NCI-H2171 (cell line): Measurements from ENCODE around the gene PRKCG.
"Not testable (repeated sequence)": the region's sequence is repeated elsewhere in the genome, so short reads cannot be mapped to it uniquely, and the experiment has no call there.

Experiments used
- DNase-seq: peaks from one replicate; lab custom pipeline; 2025; lab: John Stamatoyannopoulos, UW

PRKCG gene

DNA sequence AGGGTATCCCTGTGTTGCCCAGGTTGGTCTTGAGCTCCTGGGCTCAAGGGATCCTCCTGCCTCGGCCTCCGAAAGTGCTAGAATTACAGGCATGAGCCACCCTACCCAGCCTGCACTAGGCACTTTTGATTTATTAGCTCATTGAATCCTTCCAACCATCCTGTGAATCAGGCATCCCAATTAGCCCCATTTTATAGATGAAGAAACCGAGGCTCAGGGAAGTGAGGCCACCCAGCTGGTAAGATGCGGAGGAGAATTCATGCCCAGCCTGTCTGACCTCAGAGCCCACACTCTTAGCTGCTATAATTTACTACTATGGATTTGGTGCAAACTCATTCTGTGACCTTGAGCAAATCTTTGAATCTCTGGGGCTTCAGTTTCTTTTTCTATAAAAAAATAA is 62.9 kb downstream of the PRKCG start:
- no peak for DNase-seq

- DNase-seq, result no peak
These were observed 63.4 kb downstream of the PRKCG start for GRCh38 chr19:53945441-53945840.

DNA sequence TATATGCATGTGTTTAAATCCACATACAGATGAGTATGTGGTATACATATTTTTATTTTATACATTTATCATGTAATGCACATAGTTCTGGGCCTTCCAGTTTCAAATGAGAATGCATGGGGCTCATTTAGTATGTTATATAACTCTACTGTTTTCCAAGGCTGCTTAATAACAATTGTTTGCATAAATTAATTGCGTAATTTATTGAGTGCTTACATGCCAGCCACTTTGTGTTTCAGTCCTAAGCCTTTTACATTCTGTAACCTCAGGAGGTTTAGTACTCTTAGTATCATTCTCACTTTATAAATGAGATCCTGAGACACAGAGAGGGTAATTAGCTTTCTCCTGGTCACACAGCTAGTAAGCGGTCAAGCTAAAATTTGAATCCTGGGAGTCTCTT is 64.0 kb downstream of the PRKCG start:
- no peak for DNase-seq

- DNase-seq, result no peak
These were observed 65.6 kb downstream of the PRKCG start for GRCh38 chr19:53947624-53948023.

- DNase-seq, result not testable (repeated sequence)
These were observed 66.6 kb downstream of the PRKCG start for GRCh38 chr19:53948611-53949010.

GRCh38 chr19:53951436-53951835 is 69.4 kb downstream of the PRKCG start:
- DNase-seq, result no peak

DNA sequence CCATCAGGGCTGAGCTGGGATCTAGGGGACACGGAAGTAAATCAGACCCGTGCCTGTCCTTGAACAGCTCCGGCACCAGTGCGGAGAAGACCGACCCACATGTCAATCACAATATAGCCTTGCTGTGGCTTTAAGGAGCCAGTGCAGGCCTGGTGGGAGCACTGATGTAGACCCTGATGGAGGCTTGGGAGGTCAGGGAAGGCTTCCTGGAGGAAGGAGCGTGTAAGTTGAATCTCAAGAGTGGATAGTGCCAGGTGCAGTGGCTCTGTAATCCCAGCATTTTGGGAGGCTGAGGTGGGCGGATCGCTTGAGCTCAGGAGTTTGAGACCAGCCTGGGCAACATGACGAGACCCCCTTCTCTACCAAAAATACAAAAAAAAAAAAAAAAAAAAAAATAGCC is 70.0 kb downstream of the PRKCG start:
- no peak for DNase-seq

- DNase-seq, result no peak
These were observed 71.4 kb downstream of the PRKCG start for GRCh38 chr19:53953383-53953782.
